ENCODE results near the gene MYCN. TPM values are rescaled to one million over a fixed set of nuclear protein-coding genes. Genes with fewer than 3 reads are reported as not detected.

The MYCN gene
- total and polyA plus RNA-seq, 2 of the 4 experiments (the other 2 are of a cell fraction): not detected

DNA sequence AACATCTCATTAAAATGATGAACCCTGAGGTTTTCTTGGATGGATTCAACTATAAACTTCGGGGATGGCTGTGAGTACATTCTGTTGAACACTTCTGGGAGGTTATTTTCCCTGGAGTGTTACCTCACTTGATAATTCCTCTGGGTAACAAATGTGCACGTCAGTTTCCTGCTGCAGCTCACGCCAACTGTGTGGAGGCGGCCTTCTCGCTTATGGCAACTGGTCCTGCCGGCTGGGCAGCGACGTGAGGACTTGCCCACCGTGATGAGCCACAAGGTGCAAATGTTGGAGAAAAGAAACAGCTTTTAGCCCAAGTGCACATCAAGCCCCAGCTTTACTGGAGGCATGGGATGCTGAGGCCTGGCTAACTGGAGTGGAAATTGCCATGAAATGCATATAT, 15.9 kb downstream of the MYCN start:
- H2BK120ac ChIP-seq (ENCODE audit: low read depth, low read length): no peak overlapping the region
- H4K8ac ChIP-seq (ENCODE audit: low read depth in 2 of 2, low read length in 2 of 2): no peak overlapping the region
- H3K4me3 ChIP-seq (ENCODE audit: insufficient read depth, low read depth, low read length): no peak overlapping the region
- no peak overlapping the region for H2AK5ac ChIP-seq (ENCODE audit: low read depth, low read length)
- in situ Hi-C loops (cut with MboI; ENCODE audit: low sequenced_read_pairs): no loop called here
- BruUV-seq (replicated peaks): no TSS peak
- H2AFZ ChIP-seq (replicated peaks; ENCODE audit: low read length, poor library complexity): no peak overlapping the region
- 73% methylated on average over 4 of the region's 9 CpGs; no CpG with 5 or more reads in 1 of the 2 experiments for WGBS, 2 experiments (ENCODE audit: extremely low coverage in 2 of 2, insufficient read length in 1 of 2)
- H2BK5ac ChIP-seq (ENCODE audit: low read depth, low read length, poor library complexity, severe bottlenecking): no peak overlapping the region
- H2AK9ac ChIP-seq (replicated peaks; ENCODE audit: low read depth, low read length, poor library complexity): no peak overlapping the region
- dilution Hi-C loops (cut with HindIII; ENCODE audit: low sequenced_read_pairs, unreplicated experiment): no loop called here
- H3K36me3 ChIP-seq (ENCODE audit: control insufficient read depth, insufficient read depth, low read length): no peaks in the 10 kb centered on the region
- intact Hi-C loops (cut with micrococcal nuclease): no loop called here
- no peaks in the 10 kb centered on the region for H3K9me1 ChIP-seq (ENCODE audit: insufficient read depth, low read length)
- H4K91ac ChIP-seq (ENCODE audit: insufficient read depth, low read depth, low read length): no peak overlapping the region
- no peaks in the 10 kb centered on the region for H3K4me1 ChIP-seq (ENCODE audit: control insufficient read depth, insufficient read depth, low read length)
- H3K9ac ChIP-seq (ENCODE audit: low read depth, low read length): no peak overlapping the region
- H2BK15ac ChIP-seq (ENCODE audit: low read depth, low read length): no peak overlapping the region
- DNase-seq (no peak), ATAC-seq (ENCODE audit: low read depth) (no peak)
- H3K56ac ChIP-seq (ENCODE audit: extremely low read depth, insufficient read depth, low read length): no peak overlapping the region
- H3K27ac ChIP-seq (ENCODE audit: insufficient read depth, low read length): no peak overlapping the region
- POLR2A ChIA-PET (ENCODE audit: unreplicated experiment): no interaction called here
- no peak overlapping the region for H3K4ac ChIP-seq (ENCODE audit: low read depth, low read length)
- no peak overlapping the region for H4K5ac ChIP-seq (ENCODE audit: low read depth, low read length)
- no peak overlapping the region for H3K23ac ChIP-seq (ENCODE audit: low read depth, low read length)
- no peak overlapping the region for H3K4me2 ChIP-seq (ENCODE audit: low read depth, low read length)
- TF ChIP-seq RAD21 (IDR thresholded peaks at IDR 0.05; ENCODE audit: low read length) (no peak), MAFK (IDR thresholded peaks at IDR 0.05; ENCODE audit: low read depth, low read length) (no peak), MXI1 (IDR thresholded peaks at IDR 0.05; ENCODE audit: borderline replicate concordance, low read depth, low read length) (no peak), RCOR1 (IDR thresholded peaks at IDR 0.05; ENCODE audit: insufficient replicate concordance, low read length) (no peak), CHD1 (IDR thresholded peaks at IDR 0.05; ENCODE audit: low read depth, low read length) (no peak), BHLHE40 (IDR thresholded peaks at IDR 0.05; ENCODE audit: low read depth, low read length) (no peak), FOS (IDR thresholded peaks at IDR 0.05; ENCODE audit: low read depth, low read length) (no peak), SMC3 (IDR thresholded peaks at IDR 0.05; ENCODE audit: low read depth, low read length) (no peak), CEBPB (IDR thresholded peaks at IDR 0.05; ENCODE audit: low read depth, low read length) (no peak), RFX5 (IDR thresholded peaks at IDR 0.05; ENCODE audit: low read depth, low read length) (no peak), MAZ (IDR thresholded peaks at IDR 0.05; ENCODE audit: borderline replicate concordance, low read depth, low read length) (no peak), POLR2A (IDR thresholded peaks at IDR 0.05; ENCODE audit: low read depth, low read length) (no peak), NFE2L2 (IDR thresholded peaks at IDR 0.05; ENCODE audit: low read depth, low read length) (no peak)
- TF ChIP-seq, protein P1, sequence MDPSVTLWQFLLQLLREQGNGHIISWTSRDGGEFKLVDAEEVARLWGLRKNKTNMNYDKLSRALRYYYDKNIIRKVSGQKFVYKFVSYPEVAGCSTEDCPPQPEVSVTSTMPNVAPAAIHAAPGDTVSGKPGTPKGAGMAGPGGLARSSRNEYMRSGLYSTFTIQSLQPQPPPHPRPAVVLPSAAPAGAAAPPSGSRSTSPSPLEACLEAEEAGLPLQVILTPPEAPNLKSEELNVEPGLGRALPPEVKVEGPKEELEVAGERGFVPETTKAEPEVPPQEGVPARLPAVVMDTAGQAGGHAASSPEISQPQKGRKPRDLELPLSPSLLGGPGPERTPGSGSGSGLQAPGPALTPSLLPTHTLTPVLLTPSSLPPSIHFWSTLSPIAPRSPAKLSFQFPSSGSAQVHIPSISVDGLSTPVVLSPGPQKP (IDR thresholded peaks at IDR 0.05; ENCODE audit: borderline replicate concordance, low read depth, low read length): no peak
- TF ChIP-seq, protein P2, sequence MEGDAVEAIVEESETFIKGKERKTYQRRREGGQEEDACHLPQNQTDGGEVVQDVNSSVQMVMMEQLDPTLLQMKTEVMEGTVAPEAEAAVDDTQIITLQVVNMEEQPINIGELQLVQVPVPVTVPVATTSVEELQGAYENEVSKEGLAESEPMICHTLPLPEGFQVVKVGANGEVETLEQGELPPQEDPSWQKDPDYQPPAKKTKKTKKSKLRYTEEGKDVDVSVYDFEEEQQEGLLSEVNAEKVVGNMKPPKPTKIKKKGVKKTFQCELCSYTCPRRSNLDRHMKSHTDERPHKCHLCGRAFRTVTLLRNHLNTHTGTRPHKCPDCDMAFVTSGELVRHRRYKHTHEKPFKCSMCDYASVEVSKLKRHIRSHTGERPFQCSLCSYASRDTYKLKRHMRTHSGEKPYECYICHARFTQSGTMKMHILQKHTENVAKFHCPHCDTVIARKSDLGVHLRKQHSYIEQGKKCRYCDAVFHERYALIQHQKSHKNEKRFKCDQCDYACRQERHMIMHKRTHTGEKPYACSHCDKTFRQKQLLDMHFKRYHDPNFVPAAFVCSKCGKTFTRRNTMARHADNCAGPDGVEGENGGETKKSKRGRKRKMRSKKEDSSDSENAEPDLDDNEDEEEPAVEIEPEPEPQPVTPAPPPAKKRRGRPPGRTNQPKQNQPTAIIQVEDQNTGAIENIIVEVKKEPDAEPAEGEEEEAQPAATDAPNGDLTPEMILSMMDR (conservative IDR thresholded peaks at IDR 0.05; ENCODE audit: low read depth, low read length): no peak
- TF ChIP-seq, protein P3, sequence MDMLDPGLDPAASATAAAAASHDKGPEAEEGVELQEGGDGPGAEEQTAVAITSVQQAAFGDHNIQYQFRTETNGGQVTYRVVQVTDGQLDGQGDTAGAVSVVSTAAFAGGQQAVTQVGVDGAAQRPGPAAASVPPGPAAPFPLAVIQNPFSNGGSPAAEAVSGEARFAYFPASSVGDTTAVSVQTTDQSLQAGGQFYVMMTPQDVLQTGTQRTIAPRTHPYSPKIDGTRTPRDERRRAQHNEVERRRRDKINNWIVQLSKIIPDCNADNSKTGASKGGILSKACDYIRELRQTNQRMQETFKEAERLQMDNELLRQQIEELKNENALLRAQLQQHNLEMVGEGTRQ (IDR thresholded peaks at IDR 0.05; ENCODE audit: low read depth, low read length): no peak
- H4K20me1 ChIP-seq (ENCODE audit: insufficient read depth, low read length): no peaks in the 10 kb centered on the region
- CTCF ChIA-PET: no interaction called here
- no peak overlapping the region for H2BK20ac ChIP-seq (ENCODE audit: low read depth, low read length)
- H3K18ac ChIP-seq (ENCODE audit: low read depth, low read length): no peak overlapping the region
- peaks cover 21% of the 10 kb centered on the region for H3K9me3 ChIP-seq (ENCODE audit: control insufficient read depth, insufficient read depth, low read length)
- no peaks in the 10 kb centered on the region for H3K79me1 ChIP-seq (ENCODE audit: low read depth in 1 of 2, low read length in 2 of 2)
- no peaks in the 10 kb centered on the region for H3K27me3 ChIP-seq (ENCODE audit: control insufficient read depth, insufficient read depth, low read length)
- H3K14ac ChIP-seq (replicated peaks; ENCODE audit: low read depth, low read length): no peak overlapping the region
